IPS-15b (cell line): ENCODE measurements around the gene RNF14.

Source experiments
- H3K27me3 ChIP-seq: one replicate; pipeline ENCODE4 v1.6.1; 2013; ENCODE audit warnings: low read length; ENCODE audit not compliant: control insufficient read depth, insufficient read depth
- H3K36me3 ChIP-seq: one replicate; pipeline ENCODE4 v1.6.1; 2013; ENCODE audit warnings: low read length; ENCODE audit not compliant: control insufficient read depth, insufficient read depth
- H3K4me1 ChIP-seq: one replicate; pipeline ENCODE4 v1.6.1; 2013; ENCODE audit warnings: mild to moderate bottlenecking, low read length; ENCODE audit not compliant: control insufficient read depth, insufficient read depth
- H3K4me3 ChIP-seq: one replicate; pipeline ENCODE4 v1.5.1; 2013; ENCODE audit warnings: low read depth, low read length
- H3K9ac ChIP-seq: one replicate; pipeline ENCODE4 v1.6.1; 2013; ENCODE audit warnings: low read depth, mild to moderate bottlenecking, low read length
- H3K9me3 ChIP-seq: one replicate; pipeline ENCODE4 v1.6.1; 2013; ENCODE audit warnings: mild to moderate bottlenecking, low read length; ENCODE audit not compliant: control insufficient read depth, insufficient read depth

The RNF14 gene

GRCh38 chr5:141950207-141951005, 18.5 kb upstream of the RNF14 start:
- Histone ChIP-seq H3K9ac (no peak overlapping the region), H3K4me3 (no peak overlapping the region), H3K36me3 (no peaks in the 10 kb centered on the region), H3K4me1 (peaks cover 10% of the 10 kb centered on the region), H3K27me3 (no peaks in the 10 kb centered on the region), H3K9me3 (no peaks in the 10 kb centered on the region)

- H3K27me3 ChIP-seq, result no peaks in the 10 kb centered on the region
- H3K4me3 ChIP-seq, result no peak overlapping the region
- H3K9me3 ChIP-seq, result no peaks in the 10 kb centered on the region
- no peaks in the 10 kb centered on the region for H3K36me3 ChIP-seq
- H3K9ac ChIP-seq, result no peak overlapping the region
- peaks cover 5% of the 10 kb centered on the region for H3K4me1 ChIP-seq
Measured at GRCh38 chr5:141951332-141951781, 17.5 kb upstream of the RNF14 start.

- Histone ChIP-seq H3K4me1 (peaks cover 5% of the 10 kb centered on the region), H3K4me3 (no peak overlapping the region), H3K36me3 (no peaks in the 10 kb centered on the region), H3K27me3 (no peaks in the 10 kb centered on the region), H3K9ac (no peak overlapping the region), H3K9me3 (no peaks in the 10 kb centered on the region)
Measured at GRCh38 chr5:141952020-141952419, 16.9 kb upstream of the RNF14 start.

- H3K27me3 ChIP-seq, result no peaks in the 10 kb centered on the region
- no peaks in the 10 kb centered on the region for H3K36me3 ChIP-seq
- no peak overlapping the region for H3K4me3 ChIP-seq
- peaks cover 5% of the 10 kb centered on the region for H3K4me1 ChIP-seq
- H3K9me3 ChIP-seq, result no peaks in the 10 kb centered on the region
- H3K9ac ChIP-seq, result no peak overlapping the region
Measured at GRCh38 chr5:141954194-141954593, 14.7 kb upstream of the RNF14 start.

- Histone ChIP-seq H3K36me3 (no peaks in the 10 kb centered on the region), H3K4me3 (no peak overlapping the region), H3K27me3 (no peaks in the 10 kb centered on the region), H3K9ac (no peak overlapping the region), H3K4me1 (peaks cover 6% of the 10 kb centered on the region), H3K9me3 (no peaks in the 10 kb centered on the region)
Measured at GRCh38 chr5:141957367-141957996, 11.4 kb upstream of the RNF14 start.

DNA sequence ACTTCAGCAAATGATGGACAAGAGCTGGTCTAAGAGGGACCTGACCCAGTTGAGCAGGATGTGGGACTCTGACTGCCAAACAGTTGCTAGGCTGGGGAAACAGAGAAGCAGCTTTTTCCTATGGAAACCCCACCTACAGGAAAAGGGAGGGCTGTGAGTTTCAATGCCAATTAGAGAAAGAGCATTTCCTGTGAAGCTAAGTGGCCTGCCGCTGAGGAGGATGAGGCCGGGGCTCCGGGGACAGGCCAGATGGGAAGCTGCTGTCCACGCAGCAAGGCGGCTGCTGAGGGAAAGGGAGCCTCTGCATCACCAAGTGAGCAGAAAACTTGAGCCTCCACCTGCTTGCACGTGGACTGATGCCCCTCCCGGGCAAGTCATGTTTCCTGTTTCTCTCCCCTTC, 10.8 kb upstream of the RNF14 start, which contains the start of gene PCDH12:
PCDH12 (minus strand) TSS at position 90 of the 400 bp plus-strand sequence. CDS start 351 bp downstream, outside the sequence.
- Histone ChIP-seq H3K4me1 (peaks cover 6% of the 10 kb centered on the region), H3K9ac (no peak within 1 kb of the TSS), H3K9me3 (no peaks in the 10 kb centered on the region), H3K27me3 (no peaks in the 10 kb centered on the region), H3K4me3 (no peak within 1 kb of the TSS), H3K36me3 (no peaks in the 10 kb centered on the region)

- peaks cover 6% of the 10 kb centered on the region for H3K4me1 ChIP-seq
- H3K9me3 ChIP-seq, result no peaks in the 10 kb centered on the region
- no peak overlapping the region for H3K9ac ChIP-seq
- no peak overlapping the region for H3K4me3 ChIP-seq
- no peaks in the 10 kb centered on the region for H3K27me3 ChIP-seq
- H3K36me3 ChIP-seq, result no peaks in the 10 kb centered on the region
Measured at GRCh38 chr5:141958546-141959172, 10.2 kb upstream of the RNF14 start.

- no peak overlapping the region for H3K4me3 ChIP-seq
- H3K9me3 ChIP-seq, result no peaks in the 10 kb centered on the region
- no peak overlapping the region for H3K9ac ChIP-seq
- H3K27me3 ChIP-seq, result no peaks in the 10 kb centered on the region
- no peaks in the 10 kb centered on the region for H3K36me3 ChIP-seq
- peaks cover 6% of the 10 kb centered on the region for H3K4me1 ChIP-seq
Measured at GRCh38 chr5:141960018-141960417, 8.9 kb upstream of the RNF14 start.

DNA sequence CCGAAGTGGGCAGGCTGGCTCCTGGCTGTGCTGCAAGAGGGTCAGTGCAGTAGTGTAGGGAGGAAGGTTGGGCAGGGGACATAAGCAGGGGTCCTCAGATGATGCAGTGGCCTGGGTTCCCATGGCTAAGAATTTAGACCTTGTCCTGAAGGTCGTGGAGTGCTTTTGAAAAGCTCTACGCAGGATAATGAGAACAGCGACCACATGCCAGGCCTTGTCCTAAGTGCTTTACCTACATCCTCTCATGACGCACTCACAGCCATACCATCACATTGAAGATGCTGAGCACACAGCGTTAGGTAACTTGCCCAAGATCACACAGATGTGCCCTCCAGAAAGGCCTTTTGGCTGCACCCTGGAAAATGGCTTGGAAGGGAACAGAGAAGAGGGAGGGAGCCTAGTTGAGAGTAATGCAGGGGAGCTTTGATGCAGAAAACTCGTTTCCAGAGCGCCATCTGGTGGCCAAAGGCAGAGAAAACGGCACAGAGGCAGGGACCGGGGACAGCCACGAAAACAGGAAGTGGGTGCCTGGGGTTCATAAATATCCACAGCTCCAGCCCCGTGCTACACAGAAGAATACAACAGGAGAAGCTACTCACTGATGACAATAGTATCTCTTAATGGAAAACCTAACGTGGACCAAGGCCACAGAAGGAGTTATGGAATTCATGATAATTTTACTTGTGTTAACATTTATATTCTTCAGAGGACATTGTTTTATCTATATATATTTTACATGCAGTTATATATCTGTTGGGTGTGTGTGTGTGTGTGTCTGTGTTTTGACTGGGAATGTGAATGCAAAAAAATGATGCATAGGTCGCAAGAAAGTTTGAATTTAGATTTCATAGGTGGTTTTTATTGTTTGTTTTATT, 8.2 kb upstream of the RNF14 start:
- H3K9me3 ChIP-seq, result no peaks in the 10 kb centered on the region
- peaks cover 6% of the 10 kb centered on the region for H3K4me1 ChIP-seq
- H3K36me3 ChIP-seq, result no peaks in the 10 kb centered on the region
- H3K27me3 ChIP-seq, result no peaks in the 10 kb centered on the region
- H3K9ac ChIP-seq, result no peak overlapping the region
- no peak overlapping the region for H3K4me3 ChIP-seq

GRCh38 chr5:141961466-141961865, 7.4 kb upstream of the RNF14 start:
- no peaks in the 10 kb centered on the region for H3K27me3 ChIP-seq
- peaks cover 6% of the 10 kb centered on the region for H3K4me1 ChIP-seq
- no peaks in the 10 kb centered on the region for H3K9me3 ChIP-seq
- no peak overlapping the region for H3K4me3 ChIP-seq
- no peak overlapping the region for H3K9ac ChIP-seq
- H3K36me3 ChIP-seq, result no peaks in the 10 kb centered on the region

DNA sequence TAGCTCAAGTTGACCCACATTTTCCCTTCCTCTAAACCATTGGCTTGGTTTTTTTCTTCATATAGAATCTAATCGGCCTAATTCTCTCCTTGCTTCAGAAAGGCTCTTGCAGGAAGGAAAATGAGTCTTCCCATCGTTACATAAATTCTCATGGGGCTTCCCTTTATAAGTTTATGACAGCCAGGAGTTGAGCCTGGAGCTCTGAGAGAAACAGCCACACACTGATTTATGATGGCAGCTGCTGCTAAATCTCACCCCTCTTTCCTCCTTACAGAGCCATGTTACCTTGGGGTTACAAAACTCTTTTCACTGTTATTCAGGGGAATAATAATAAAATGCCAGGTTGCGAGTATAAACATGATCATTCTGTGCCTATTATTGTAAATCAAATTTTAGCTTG, 5.2 kb upstream of the RNF14 start:
- no peak overlapping the region for H3K9ac ChIP-seq
- H3K9me3 ChIP-seq, result no peaks in the 10 kb centered on the region
- H3K27me3 ChIP-seq, result no peaks in the 10 kb centered on the region
- no peaks in the 10 kb centered on the region for H3K36me3 ChIP-seq
- peaks cover 8% of the 10 kb centered on the region for H3K4me1 ChIP-seq
- no peak overlapping the region for H3K4me3 ChIP-seq
